Tibial nerve (tissue), 4 donors: Measurements from ENCODE around the gene DPF1. TPM values are rescaled to one million over a fixed set of nuclear protein-coding genes. Genes with fewer than 3 reads are reported as not detected.

Experiments used
- DNase-seq, 2 donors: peaks; one replicate each; pipeline ENCODE4 v3.0.0-alpha.2; 2019; ENCODE audit warnings: low spot score in 2 of 2
- H3K27ac ChIP-seq, 4 donors: fragments of 200-600 bp; sonication (generic) in 3 of 4; one replicate each; pipeline ENCODE4 v1.5.1; 2017 to 2019; ENCODE audit warnings: mild to moderate bottlenecking in 1 of 4
- H3K27me3 ChIP-seq, 2 donors: fragments of 200-600 bp; sonication (generic) in 1 of 2; one replicate each; pipeline versions ENCODE4 v1.5.1 to v1.6.0; 2017 to 2019
- H3K36me3 ChIP-seq, 3 donors: fragments of 200-600 bp; sonication (generic); one replicate each; pipeline ENCODE4 v1.5.1; 2018 to 2019
- H3K4me1 ChIP-seq, 4 donors: fragments of 200-600 bp; sonication (generic) in 3 of 4; one replicate each; pipeline ENCODE4 v1.5.1; 2017 to 2019
- H3K4me3 ChIP-seq, 4 donors: fragments of 200-600 bp; sonication (generic) in 3 of 4; one replicate each; pipeline ENCODE4 v1.5.1; 2017 to 2019; ENCODE audit warnings: mild to moderate bottlenecking in 1 of 4, moderate library complexity in 1 of 4
- H3K9me3 ChIP-seq, 4 donors: fragments of 200-600 bp; sonication (generic) in 3 of 4; one replicate each; pipeline ENCODE4 v1.5.1; 2017 to 2019
- EP300 ChIP-seq, 2 donors: sonication (generic); formaldehyde crosslinking; IDR thresholded peaks; one replicate each; pipeline ENCODE4 v1.6.1; 2017; ENCODE audit warnings: antibody characterized with exemption in 2 of 2, mild to moderate bottlenecking in 1 of 2
- POLR2A ChIP-seq, 2 donors: fragments of 450-650 bp; IDR thresholded peaks; one replicate each; pipeline ENCODE4 v1.6.1; 2017; ENCODE audit warnings: antibody characterized with exemption in 2 of 2, mild to moderate bottlenecking in 2 of 2, moderate library complexity in 2 of 2
- WGBS, 2 donors: methylation state at CpG; one replicate each; pipeline ENCODE4 v1.1.5; 2018; 5-methylcytosine and 5-hydroxymethylcytosine counted together
- small RNA-seq: library from RNA; depleted of rRNA; stranded (forward); fragments of <200 nt; gene quantifications from one replicate; pipeline ENCODE3, GENCODE V24; 2016
- total RNA-seq, 4 donors: library from RNA; depleted of rRNA; stranded (reverse); fragments of >200 nt; gene quantifications; one replicate each; pipeline ENCODE4 v1.1.0, GENCODE V29; 2016
- TF ChIP-seq, protein P1 (sequence below), 5 experiments: fragments of 200-600 bp in 3 of 5; fragments of 450-650 bp in 2 of 5; sonication (generic) in 3 of 5; IDR thresholded peaks; one replicate each; pipeline ENCODE4 v1.5.1; 2016 to 2019; ENCODE audit warnings: antibody characterized with exemption in 5 of 5, mild to moderate bottlenecking in 3 of 5, moderate library complexity in 2 of 5

DPF1 gene
- total RNA-seq, 4 donors from 2014 or later, result not detected

DNA sequence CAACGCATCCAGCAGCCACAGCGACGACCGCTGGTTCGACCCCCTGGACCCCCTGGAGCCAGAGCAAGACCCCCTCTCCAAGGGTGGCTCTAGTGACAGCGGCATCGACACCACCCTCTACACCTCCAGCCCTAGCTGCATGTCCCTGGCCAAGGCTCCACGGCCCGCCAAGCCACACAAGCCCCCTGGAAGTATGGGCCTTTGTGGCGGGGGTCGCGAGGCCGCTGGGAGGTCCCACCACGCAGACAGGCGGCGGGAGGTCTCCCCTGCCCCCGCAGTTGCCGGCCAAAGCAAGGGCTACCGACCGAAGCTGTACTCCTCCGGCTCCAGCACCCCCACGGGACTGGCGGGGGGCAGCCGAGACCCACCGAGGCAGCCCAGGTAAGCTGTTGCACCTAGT is 59.5 kb downstream of the DPF1 start:
- Histone ChIP-seq H3K4me3 (no peak overlapping the region), H3K27me3 (no peaks in the 10 kb centered on the region), H3K27ac (no peak overlapping the region), H3K4me1 (no peaks in the 10 kb centered on the region), H3K36me3 (peaks cover 4 to 93% (median 20%) of the 10 kb centered on the region in 3 donors), H3K9me3 (peaks cover 0 to 14% (median 4%) of the 10 kb centered on the region in 4 donors)
- no peak for DNase-seq
- 94 to 100% methylated on average over 8 to 25 of the region's 25 CpGs for WGBS, 2 donors
- TF ChIP-seq, protein P1, sequence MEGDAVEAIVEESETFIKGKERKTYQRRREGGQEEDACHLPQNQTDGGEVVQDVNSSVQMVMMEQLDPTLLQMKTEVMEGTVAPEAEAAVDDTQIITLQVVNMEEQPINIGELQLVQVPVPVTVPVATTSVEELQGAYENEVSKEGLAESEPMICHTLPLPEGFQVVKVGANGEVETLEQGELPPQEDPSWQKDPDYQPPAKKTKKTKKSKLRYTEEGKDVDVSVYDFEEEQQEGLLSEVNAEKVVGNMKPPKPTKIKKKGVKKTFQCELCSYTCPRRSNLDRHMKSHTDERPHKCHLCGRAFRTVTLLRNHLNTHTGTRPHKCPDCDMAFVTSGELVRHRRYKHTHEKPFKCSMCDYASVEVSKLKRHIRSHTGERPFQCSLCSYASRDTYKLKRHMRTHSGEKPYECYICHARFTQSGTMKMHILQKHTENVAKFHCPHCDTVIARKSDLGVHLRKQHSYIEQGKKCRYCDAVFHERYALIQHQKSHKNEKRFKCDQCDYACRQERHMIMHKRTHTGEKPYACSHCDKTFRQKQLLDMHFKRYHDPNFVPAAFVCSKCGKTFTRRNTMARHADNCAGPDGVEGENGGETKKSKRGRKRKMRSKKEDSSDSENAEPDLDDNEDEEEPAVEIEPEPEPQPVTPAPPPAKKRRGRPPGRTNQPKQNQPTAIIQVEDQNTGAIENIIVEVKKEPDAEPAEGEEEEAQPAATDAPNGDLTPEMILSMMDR (IDR thresholded peaks at IDR 0.05), result no peak
- no peak for TF ChIP-seq POLR2A (IDR thresholded peaks at IDR 0.05)
- TF ChIP-seq EP300 (IDR thresholded peaks at IDR 0.05), result no peak

GRCh38 chr19:38163419-38164290 is 60.4 kb downstream of the DPF1 start:
- WGBS, 2 donors, result 93% methylated on average over 23 of the region's 23 CpGs
- H3K9me3 ChIP-seq, result peaks cover 0 to 14% (median 4%) of the 10 kb centered on the region in 4 donors
- H3K27me3 ChIP-seq, result no peaks in the 10 kb centered on the region
- H3K4me3 ChIP-seq, result no peak overlapping the region
- no peak for DNase-seq
- H3K4me1 ChIP-seq, result no peaks in the 10 kb centered on the region
- peaks cover 4 to 94% (median 20%) of the 10 kb centered on the region in 3 donors for H3K36me3 ChIP-seq
- TF ChIP-seq EP300 (IDR thresholded peaks at IDR 0.05) (no peak), POLR2A (IDR thresholded peaks at IDR 0.05) (no peak)
- TF ChIP-seq, protein P1 (IDR thresholded peaks at IDR 0.05), result no peak
- H3K27ac ChIP-seq, result no peak overlapping the region

GRCh38 chr19:38162632-38163031 is 61.4 kb downstream of the DPF1 start:
- Histone ChIP-seq H3K27me3 (no peaks in the 10 kb centered on the region), H3K4me3 (no peak overlapping the region), H3K4me1 (no peaks in the 10 kb centered on the region), H3K36me3 (peaks cover 4 to 94% (median 20%) of the 10 kb centered on the region in 3 donors), H3K27ac (no peak overlapping the region), H3K9me3 (peaks cover 0 to 14% (median 4%) of the 10 kb centered on the region in 4 donors)
- WGBS, 2 donors, result 99% methylated on average over 7 of the region's 7 CpGs
- DNase-seq, result no peak
- TF ChIP-seq EP300 (IDR thresholded peaks at IDR 0.05) (no peak), POLR2A (IDR thresholded peaks at IDR 0.05) (no peak)
- TF ChIP-seq, protein P1 (IDR thresholded peaks at IDR 0.05), result no peak

- no peaks in the 10 kb centered on the region for H3K4me1 ChIP-seq
- 91 to 95% methylated on average over 5 of the region's 5 CpGs for WGBS, 2 donors
- peaks cover 4 to 94% (median 20%) of the 10 kb centered on the region in 3 donors for H3K36me3 ChIP-seq
- H3K27ac ChIP-seq, result no peak overlapping the region
- H3K9me3 ChIP-seq, result peaks cover 0 to 14% (median 4%) of the 10 kb centered on the region in 4 donors
- no peak for DNase-seq
- H3K27me3 ChIP-seq, result no peaks in the 10 kb centered on the region
- H3K4me3 ChIP-seq, result no peak overlapping the region
- TF ChIP-seq EP300 (IDR thresholded peaks at IDR 0.05) (no peak), POLR2A (IDR thresholded peaks at IDR 0.05) (no peak)
- TF ChIP-seq, protein P1 (IDR thresholded peaks at IDR 0.05), result no peak
Measured at GRCh38 chr19:38162094-38162493, 61.9 kb downstream of the DPF1 start.

Small RNA genes within 50 kb of the gene (small RNA-seq; reads per million reads assigned to genes)
- not detected for gene RN7SL663P

Other genes starting within 250 kb of the DPF1 start
- 100 to 1,000 TPM in 1 of 4 donors, 10 to 100 TPM in 3; 86.1 to 179 (median 95.3) TPM for gene PPP1R14A, start 32.2 kb upstream of the DPF1 start, total RNA-seq
- 10 to 100 TPM; 39.0 to 79.1 (median 45.5) TPM for gene SPINT2, start 40.4 kb upstream of the DPF1 start, total RNA-seq
- gene C19orf33, start 80.0 kb upstream of the DPF1 start, total RNA-seq, result 100 to 1,000 TPM in 3 of 4 donors, 10 to 100 TPM in 1; 76.8 to 627 (median 335) TPM
- 10 to 100 TPM; 30.8 to 57.3 (median 46.0) TPM for gene YIF1B, start 91.7 kb upstream of the DPF1 start, total RNA-seq
- 1 to 10 TPM; 2.6 to 5.4 (median 3.3) TPM for gene KCNK6, start 95.6 kb upstream of the DPF1 start, total RNA-seq
- gene CATSPERG, start 111.6 kb upstream of the DPF1 start, total RNA-seq, result 10 to 100 TPM in 1 of 4 donors, 1 to 10 TPM in 3; 3.3 to 10.2 (median 6.2) TPM
- gene PSMD8, start 150.3 kb upstream of the DPF1 start, total RNA-seq, result 100 to 1,000 TPM; 124 to 192 (median 174) TPM
- gene GGN, start 163.8 kb upstream of the DPF1 start, total RNA-seq, result not detected
- under 1 TPM in 3 of 4 donors, not detected in 1; under 0.01 to 0.60 (median 0.21) TPM for gene SPRED3, start 164.5 kb upstream of the DPF1 start, total RNA-seq
- gene FAM98C, start 178.9 kb upstream of the DPF1 start, total RNA-seq, result 10 to 100 TPM; 24.9 to 69.0 (median 50.3) TPM
- gene RASGRP4, start 202.0 kb upstream of the DPF1 start, total RNA-seq, result 10 to 100 TPM in 1 of 4 donors, 1 to 10 TPM in 3; 3.1 to 11.7 (median 5.3) TPM
- gene RYR1, start 209.5 kb upstream of the DPF1 start, total RNA-seq, result 10 to 100 TPM in 2 of 4 donors, 1 to 10 TPM in 2; 5.7 to 18.1 (median 12.0) TPM